Ectodermal cell (in vitro differentiated cells): Measurements from ENCODE around the gene PALM3.
"Not testable (repeated sequence)": the region's sequence is repeated elsewhere in the genome, so short reads cannot be mapped to it uniquely, and the experiment has no call there.

ENCODE experiments used
- H3K27ac ChIP-seq: 2 replicates; pipeline ENCODE4 v1.7.0; 2013; ENCODE audit warnings: mild to moderate bottlenecking, low read depth, low read length; ENCODE audit not compliant: insufficient read depth, poor library complexity, severe bottlenecking
- H3K27me3 ChIP-seq: 2 replicates; pipeline ENCODE4 v1.7.0; 2013; ENCODE audit warnings: mild to moderate bottlenecking, low read length; ENCODE audit not compliant: insufficient read depth, control insufficient read depth, poor library complexity, severe bottlenecking
- H3K36me3 ChIP-seq: one replicate; pipeline ENCODE4 v1.7.0; 2013; ENCODE audit warnings: low read length; ENCODE audit not compliant: control insufficient read depth, insufficient read depth
- H3K4me1 ChIP-seq: one replicate; pipeline ENCODE4 v1.7.0; 2013; ENCODE audit warnings: low read length; ENCODE audit not compliant: control insufficient read depth, insufficient read depth
- H3K4me3 ChIP-seq: 2 replicates; pipeline ENCODE4 v1.7.0; 2013; ENCODE audit warnings: low read depth, low read length, control low read depth; ENCODE audit not compliant: insufficient read depth
- H3K9me3 ChIP-seq: 2 replicates; pipeline ENCODE4 v1.7.0; 2013; ENCODE audit warnings: mild to moderate bottlenecking, low read length, moderate library complexity; ENCODE audit not compliant: control insufficient read depth
- WGBS, 2 experiments: methylation state at CpG; one replicate each; pipeline ENCODE4 v1.1.7; 2013; ENCODE audit warnings: missing lambda C conversion rate in 2 of 2; 5-methylcytosine and 5-hydroxymethylcytosine counted together

The PALM3 gene

DNA sequence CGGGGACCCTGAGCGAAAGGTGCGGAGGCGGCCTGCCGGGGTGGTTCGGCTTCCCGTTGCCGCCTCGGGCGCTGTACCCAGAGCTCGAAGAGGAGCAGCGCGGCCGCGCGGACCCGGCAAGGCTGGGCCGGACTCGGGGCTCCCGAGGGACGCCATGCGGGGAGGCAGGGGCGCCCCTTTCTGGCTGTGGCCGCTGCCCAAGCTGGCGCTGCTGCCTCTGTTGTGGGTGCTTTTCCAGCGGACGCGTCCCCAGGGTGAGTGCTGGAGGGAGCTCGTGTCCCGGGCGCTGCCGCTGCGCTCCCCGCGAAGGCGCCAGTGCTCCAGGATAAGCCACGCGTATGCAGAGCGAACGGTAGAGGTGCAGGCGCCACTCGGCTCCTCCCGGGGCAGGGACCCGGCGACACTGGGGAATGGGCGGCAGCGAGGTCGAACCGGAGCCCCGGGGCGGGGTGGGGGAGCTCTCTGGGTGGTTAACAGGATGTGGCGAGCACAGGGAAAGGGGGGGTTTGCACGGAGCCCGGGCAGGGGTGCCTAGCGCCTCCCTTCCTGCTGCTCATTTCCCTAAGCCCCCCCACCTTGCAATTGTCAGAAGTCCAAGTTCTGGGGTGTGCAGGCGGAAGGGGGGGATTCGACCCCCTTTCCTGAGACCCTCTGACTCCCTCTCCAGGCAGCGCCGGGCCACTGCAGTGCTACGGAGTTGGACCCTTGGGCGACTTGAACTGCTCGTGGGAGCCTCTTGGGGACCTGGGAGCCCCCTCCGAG is 30.0 kb downstream of the PALM3 start, which contains the start of gene IL27RA:
Gene IL27RA (plus strand): TSS at position 44 of the 762 bp plus-strand sequence. CDS start 111 bp downstream, at position 155.
- Histone ChIP-seq H3K4me3 (peak within 1 kb of the TSS; percentile 65), H3K9me3 (no peaks in the 10 kb centered on the region), H3K27me3 (peaks cover 22% of the 10 kb centered on the region), H3K36me3 (no peaks in the 10 kb centered on the region), H3K27ac (no peak within 1 kb of the TSS), H3K4me1 (no peaks in the 10 kb centered on the region)
- 1% methylated on average over 63 of the region's 63 CpGs for WGBS, 2 experiments

DNA sequence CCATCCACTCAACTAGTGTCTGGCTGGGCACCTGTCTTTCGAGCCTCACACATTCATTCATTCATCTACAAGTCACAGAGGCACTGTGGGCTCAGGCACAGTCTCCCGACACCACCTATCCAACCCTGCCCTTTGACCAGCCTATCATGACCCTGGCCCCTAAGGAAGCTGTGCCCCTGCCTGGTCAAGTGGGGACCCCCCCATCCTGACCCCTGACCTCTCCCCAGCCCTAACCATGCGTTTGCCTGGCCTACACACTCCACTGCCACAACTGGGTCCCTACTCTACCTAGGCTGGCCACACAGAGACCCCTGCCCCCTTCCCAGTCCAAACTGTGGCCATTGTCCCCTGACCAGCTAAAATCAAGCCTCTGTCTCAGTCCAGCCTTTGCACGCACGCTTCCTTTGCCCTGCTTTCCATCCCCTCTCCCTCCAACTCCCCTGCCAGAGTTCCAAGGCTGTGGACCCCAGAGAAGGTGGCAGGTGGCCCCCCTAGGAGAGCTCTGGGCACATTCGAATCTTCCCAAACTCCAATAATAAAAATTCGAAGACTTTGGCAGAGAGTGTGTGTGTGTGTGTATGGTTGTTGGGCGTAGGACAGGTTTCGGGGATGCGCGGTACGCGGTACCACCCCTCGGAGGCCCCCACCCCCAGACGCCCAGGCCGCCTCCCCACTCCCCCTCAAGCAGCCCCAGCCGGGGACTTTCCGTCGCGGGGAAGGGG is 30.7 kb downstream of the PALM3 start:
- Histone ChIP-seq H3K27ac (no peak overlapping the region), H3K9me3 (no peaks in the 10 kb centered on the region), H3K4me1 (no peaks in the 10 kb centered on the region), H3K27me3 (peaks cover 22% of the 10 kb centered on the region), H3K36me3 (no peaks in the 10 kb centered on the region), H3K4me3 (peak overlapping the region; percentile 65)
- WGBS, 2 experiments = 23 to 28% methylated on average over 19 to 20 of the region's 20 CpGs

- Histone ChIP-seq H3K27ac (no peak overlapping the region), H3K36me3 (no peaks in the 10 kb centered on the region), H3K4me3 (no peak overlapping the region), H3K27me3 (peaks cover 22% of the 10 kb centered on the region), H3K9me3 (no peaks in the 10 kb centered on the region), H3K4me1 (no peaks in the 10 kb centered on the region)
- 91 to 92% methylated on average over 4 of the region's 4 CpGs for WGBS, 2 experiments
Observed at GRCh38 chr19:14028901-14029300, 33.0 kb downstream of the PALM3 start.

- Histone ChIP-seq H3K4me3 (no peak within 1 kb of the TSS), H3K36me3 (no peaks in the 10 kb centered on the region), H3K9me3 (no peaks in the 10 kb centered on the region), H3K27ac (no peak within 1 kb of the TSS), H3K4me1 (no peaks in the 10 kb centered on the region), H3K27me3 (peaks cover 22% of the 10 kb centered on the region)
- 88 to 89% methylated on average over 24 of the region's 24 CpGs for WGBS, 2 experiments
Observed at GRCh38 chr19:14027856-14028450, 33.9 kb downstream of the PALM3 start, which contains the start of gene RLN3. Gene RLN3, plus strand, starts transcription at chr19:14028148. Its CDS starts 57 bp downstream, at chr19:14028205.

DNA sequence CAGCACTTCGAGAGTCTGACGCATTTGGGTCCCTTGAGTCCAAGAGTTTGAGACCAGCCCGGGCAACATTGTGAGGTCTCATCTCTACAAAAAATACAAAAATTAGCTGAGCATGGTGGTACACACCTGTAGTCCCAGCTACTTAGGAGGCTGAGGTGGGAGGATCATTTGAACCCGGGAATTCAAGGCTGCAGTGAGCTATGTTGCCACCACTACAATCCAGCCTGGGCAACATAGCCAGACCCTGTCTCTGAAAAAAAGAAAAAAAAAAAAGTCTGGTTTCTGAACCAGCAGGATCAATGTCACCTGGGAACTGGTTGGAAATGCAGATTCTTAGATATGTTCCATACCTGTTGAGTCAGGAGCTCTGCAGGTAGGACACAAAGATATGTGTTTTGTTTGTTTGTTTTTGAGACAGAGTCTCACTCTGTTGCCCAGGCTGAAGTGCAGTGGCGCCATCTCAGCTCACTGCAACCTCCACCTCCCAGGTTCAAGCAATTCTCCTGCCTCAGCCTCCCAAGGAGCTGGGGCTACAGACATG is 35.2 kb downstream of the PALM3 start:
- H3K4me1 ChIP-seq, H3K27ac ChIP-seq, H3K9me3 ChIP-seq, H3K36me3 ChIP-seq, H3K4me3 ChIP-seq: not testable (repeated sequence)
- peaks cover 14% of the 10 kb centered on the region for H3K27me3 ChIP-seq
- WGBS, 2 experiments = 88 to 91% methylated on average over 4 to 5 of the region's 5 CpGs

DNA sequence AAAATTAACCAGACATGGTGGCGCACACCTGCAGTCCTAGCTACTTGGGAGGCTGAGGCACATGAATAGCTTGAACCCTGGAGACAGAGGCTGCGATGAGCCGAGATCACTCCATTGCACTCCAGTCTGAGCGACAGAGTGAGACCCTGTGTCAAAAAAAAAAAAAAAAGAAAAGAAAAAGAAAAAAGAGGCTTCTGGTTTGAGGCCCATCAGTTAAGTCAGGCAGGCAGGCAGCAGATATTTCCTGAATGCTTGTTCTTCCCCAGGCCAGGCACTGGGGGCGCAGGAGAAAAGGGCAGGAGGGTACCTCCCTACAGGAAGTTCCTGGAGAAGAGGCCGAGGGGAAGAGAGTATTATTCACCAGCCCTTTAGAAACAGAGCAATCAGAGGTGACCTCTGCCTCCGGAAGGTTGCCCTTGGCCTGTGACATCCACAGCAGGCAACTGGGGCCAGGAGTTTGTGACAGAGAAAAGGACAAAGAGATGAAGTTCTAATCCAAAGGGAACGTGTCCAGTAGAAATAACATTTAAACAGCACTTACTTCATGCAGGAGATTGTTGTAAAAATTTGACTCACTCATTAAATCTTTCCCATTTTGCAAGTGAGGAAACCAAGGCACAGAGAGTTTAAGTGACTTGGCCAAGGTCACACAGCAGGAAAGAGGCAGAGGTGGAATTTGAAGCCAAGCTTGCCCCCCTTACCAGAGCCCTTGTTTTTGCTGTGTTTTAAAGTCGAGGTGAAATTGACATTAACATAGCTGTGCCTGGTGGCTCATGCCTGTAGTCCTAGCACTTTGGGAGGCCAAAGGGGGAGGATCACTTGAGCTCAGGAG is 38.3 kb downstream of the PALM3 start:
- no peaks in the 10 kb centered on the region for H3K9me3 ChIP-seq
- H3K4me1 ChIP-seq = no peaks in the 10 kb centered on the region
- H3K4me3 ChIP-seq = no peak overlapping the region
- H3K36me3 ChIP-seq = no peaks in the 10 kb centered on the region
- no peak overlapping the region for H3K27ac ChIP-seq
- no peaks in the 10 kb centered on the region for H3K27me3 ChIP-seq
- 62 to 66% methylated on average over 9 of the region's 9 CpGs for WGBS, 2 experiments

- Histone ChIP-seq H3K27me3 (no peaks in the 10 kb centered on the region), H3K9me3 (no peaks in the 10 kb centered on the region), H3K4me1 (no peaks in the 10 kb centered on the region), H3K36me3 (no peaks in the 10 kb centered on the region), H3K4me3 (no peak overlapping the region), H3K27ac (no peak overlapping the region)
- WGBS, 2 experiments = 82 to 91% methylated on average over 4 of the region's 4 CpGs
Observed at GRCh38 chr19:14022469-14022868, 39.4 kb downstream of the PALM3 start.

GRCh38 chr19:14021474-14021873 is 40.4 kb downstream of the PALM3 start:
- no peak overlapping the region for H3K4me3 ChIP-seq
- 81% methylated on average over 5 of the region's 5 CpGs for WGBS, 2 experiments

DNA sequence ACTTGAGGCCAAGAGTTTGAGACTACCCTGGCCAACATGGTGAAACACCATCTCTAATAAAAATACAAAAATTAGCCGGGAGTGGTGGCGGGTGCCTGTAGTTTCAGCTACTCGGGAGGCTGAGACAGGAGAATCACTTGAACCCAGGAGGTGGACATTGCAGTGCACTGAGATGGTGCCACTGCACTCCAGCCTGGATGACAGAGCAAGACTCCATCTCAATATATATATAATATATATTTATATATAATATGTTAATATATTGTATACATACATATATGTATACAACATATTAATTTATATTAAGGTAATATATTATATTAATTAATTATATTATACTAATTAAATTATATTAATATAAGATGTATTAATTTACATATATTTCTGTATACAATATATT is 42.1 kb downstream of the PALM3 start:
- not testable (repeated sequence) for H3K27ac ChIP-seq, H3K4me3 ChIP-seq, H3K4me1 ChIP-seq, H3K9me3 ChIP-seq, H3K27me3 ChIP-seq, H3K36me3 ChIP-seq
- WGBS, 2 experiments = 94 to 98% methylated on average over 3 of the region's 3 CpGs

More at GRCh38 chr19:14021474-14021873, 40.4 kb downstream of the PALM3 start:
- Histone ChIP-seq H3K27me3 (no peaks in the 10 kb centered on the region), H3K27ac (no peak overlapping the region), H3K9me3 (no peaks in the 10 kb centered on the region), H3K36me3 (no peaks in the 10 kb centered on the region), H3K4me1 (no peaks in the 10 kb centered on the region)
